AG10803 (cell line): ENCODE measurements around the gene TMBIM4.

ENCODE experiments used
- DNase-seq: peaks from one replicate; pipeline ENCODE4 v3.0.0; 2010; ENCODE audit warnings: low read depth
- H3K4me3 ChIP-seq: 2 replicates; pipeline ENCODE4 v1.5.1; 2011; ENCODE audit warnings: mild to moderate bottlenecking, low read length, control low read depth
- CTCF ChIP-seq: conservative IDR thresholded peaks from 2 replicates; pipeline ENCODE4 v1.5.1; 2011; ENCODE audit warnings: mild to moderate bottlenecking, low read length, control low read depth, inconsistent platforms

The TMBIM4 gene

DNA sequence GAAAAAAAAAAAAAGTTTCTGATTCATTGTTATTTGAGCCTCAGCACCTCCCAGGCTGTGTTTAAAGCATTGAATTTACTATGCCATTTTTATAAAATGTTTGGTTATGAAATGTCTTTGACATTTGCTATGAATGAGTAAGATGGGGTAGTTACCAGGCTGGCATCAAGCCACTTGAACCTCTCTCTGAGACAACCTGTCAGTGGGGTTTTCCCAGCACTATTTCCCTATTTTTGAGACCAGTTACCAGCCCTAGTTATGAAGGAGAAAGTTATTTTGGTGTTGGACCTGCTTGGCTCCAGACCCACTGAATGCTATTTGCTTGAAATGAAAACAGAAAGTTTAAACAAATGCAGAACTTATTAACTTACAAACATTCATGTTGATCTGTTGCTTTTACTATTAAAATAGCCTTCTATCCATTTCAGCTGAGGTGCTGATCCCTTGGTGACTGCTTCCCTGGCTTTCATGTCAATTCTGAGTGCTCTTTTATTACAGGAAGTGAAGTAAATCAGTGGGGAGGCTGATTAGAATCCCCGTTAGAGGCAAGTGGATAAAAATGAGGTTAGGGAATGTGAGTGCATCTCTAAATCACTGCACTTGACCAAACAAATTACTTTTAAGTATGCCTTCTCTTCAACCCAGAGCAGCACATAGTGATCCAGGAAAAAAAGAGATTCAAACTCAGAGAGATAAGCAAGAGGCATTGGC, 77.1 kb downstream of the TMBIM4 start:
- peak; percentile 12 for DNase-seq
- TF ChIP-seq CTCF: no peak
- no peak overlapping the region for H3K4me3 ChIP-seq

DNA sequence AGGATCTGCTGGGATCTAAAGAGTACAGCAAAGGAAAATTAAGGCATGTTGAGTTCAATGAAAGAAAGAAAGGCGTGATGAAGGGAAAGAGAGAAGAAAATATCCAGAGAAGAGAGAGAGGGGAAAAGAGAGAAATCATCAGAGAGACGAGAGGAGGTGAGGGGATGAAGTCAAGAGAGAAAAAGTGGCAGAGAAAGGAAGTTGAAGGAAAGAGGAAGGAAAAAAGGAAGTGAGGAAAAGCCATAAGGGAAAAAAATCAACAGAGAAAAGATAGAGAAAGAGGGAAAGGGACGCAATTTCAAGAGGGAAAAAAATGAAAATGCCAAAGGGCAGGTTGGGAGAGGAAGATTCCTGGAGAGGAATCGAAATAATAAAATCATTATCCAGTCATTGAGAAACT, 79.6 kb downstream of the TMBIM4 start:
- TF ChIP-seq CTCF: no peak

GRCh38 chr12:66087365-66087943, 82.3 kb downstream of the TMBIM4 start:
- DNase-seq: peak; percentile 73
- no peak overlapping the region for H3K4me3 ChIP-seq
- peak; percentile 94 for TF ChIP-seq CTCF

More for the DNA sequence above, 79.6 kb downstream of the TMBIM4 start:
- no peak for DNase-seq
- no peak overlapping the region for H3K4me3 ChIP-seq

GRCh38 chr12:66085998-66086397, 83.8 kb downstream of the TMBIM4 start:
- no peak overlapping the region for H3K4me3 ChIP-seq
- DNase-seq: no peak
- no peak for TF ChIP-seq CTCF
